ENCODE data around the gene HAVCR2.

The HAVCR2 gene

GRCh38 chr5:157045601-157046000, 63.2 kb downstream of the HAVCR2 start:
- no peak for DNase-seq (ENCODE audit: low read depth, low spot score)

DNA sequence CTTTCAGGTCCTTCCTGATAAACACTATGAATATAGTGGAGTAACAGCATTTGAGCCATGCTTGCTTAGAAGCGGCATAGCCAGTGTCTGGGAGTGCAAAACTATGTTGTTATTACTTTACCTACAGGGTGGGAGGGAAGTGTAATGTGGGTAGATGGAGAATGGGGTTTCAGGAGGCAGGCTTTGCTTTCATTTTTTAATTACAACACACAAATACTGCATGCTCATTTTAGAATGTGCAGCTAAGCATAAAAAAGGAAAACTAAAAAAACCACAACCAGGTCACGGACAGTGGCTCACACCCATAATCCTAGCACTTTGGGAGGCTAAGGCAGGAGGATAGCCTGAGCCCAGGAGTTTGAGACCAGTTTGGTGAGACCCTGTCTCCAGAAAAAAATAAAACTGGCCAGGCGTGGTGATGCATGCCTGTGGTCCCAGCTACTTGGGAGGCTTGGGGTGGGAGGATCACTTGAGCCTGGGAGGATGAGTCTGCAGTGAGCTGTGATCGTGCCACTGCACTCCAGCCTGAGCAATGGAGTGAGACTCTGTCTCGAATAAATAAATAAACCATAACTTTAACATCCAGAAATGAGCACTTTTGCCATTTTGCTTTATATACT, 70.2 kb downstream of the HAVCR2 start:
- no peak for DNase-seq (ENCODE audit: low read depth, low spot score)
